Activated CD4-positive, CD25-positive, alpha-beta regulatory T cell treated with anti-CD3 and anti-CD28 coated beads, Interleukin-2, amount 50 U/mL, for 72 hours (primary cell): ENCODE results near the gene CGGBP1.
"Not testable (repeated sequence)": the region's sequence is repeated elsewhere in the genome, so short reads cannot be mapped to it uniquely, and the experiment has no call there.

Source experiments
- DNase-seq: peaks from one replicate; pipeline ENCODE4 v3.0.0; 2021

The CGGBP1 gene

GRCh38 chr3:88033808-88034207 lies 25.0 kb downstream of the CGGBP1 start:
- DNase-seq = no peak

GRCh38 chr3:88033079-88033478 lies 25.7 kb downstream of the CGGBP1 start:
- no peak for DNase-seq

- DNase-seq = no peak
These were observed 26.6 kb downstream of the CGGBP1 start for GRCh38 chr3:88032245-88032644.

- no peak for DNase-seq
These were observed 27.1 kb downstream of the CGGBP1 start for GRCh38 chr3:88031642-88032077.

GRCh38 chr3:88030210-88030609 lies 28.6 kb downstream of the CGGBP1 start:
- no peak for DNase-seq

- DNase-seq = no peak
These were observed 29.9 kb downstream of the CGGBP1 start for GRCh38 chr3:88028876-88029275.

- DNase-seq = no peak
These were observed 33.7 kb downstream of the CGGBP1 start for GRCh38 chr3:88025001-88025552.

GRCh38 chr3:88019024-88019423 lies 39.8 kb downstream of the CGGBP1 start:
- no peak for DNase-seq

- DNase-seq = not testable (repeated sequence)
These were observed 43.1 kb downstream of the CGGBP1 start for GRCh38 chr3:88015656-88016055.

- DNase-seq = no peak
These were observed 45.2 kb downstream of the CGGBP1 start for GRCh38 chr3:88013592-88013991.

- DNase-seq = no peak
These were observed 48.0 kb downstream of the CGGBP1 start for GRCh38 chr3:88010810-88011209.

GRCh38 chr3:88009066-88009465 lies 49.7 kb downstream of the CGGBP1 start:
- no peak for DNase-seq

- no peak for DNase-seq
These were observed 53.7 kb downstream of the CGGBP1 start for GRCh38 chr3:88005066-88005465.

- no peak for DNase-seq
These were observed 55.6 kb downstream of the CGGBP1 start for GRCh38 chr3:88003115-88003755.

- DNase-seq = no peak
These were observed 56.4 kb downstream of the CGGBP1 start for GRCh38 chr3:88002448-88002847.
